Gastrocnemius medialis (tissue), 4 donors: ENCODE results near the gene TFIP11.

Source experiments
- POLR2A ChIP-seq, 2 donors: fragments of 450-650 bp; IDR thresholded peaks; one replicate each; pipeline ENCODE4 v1.6.1; 2017; ENCODE audit warnings: antibody characterized with exemption in 2 of 2, mild to moderate bottlenecking in 2 of 2, moderate library complexity in 2 of 2
- TF ChIP-seq, protein P1 (sequence below), 5 experiments: fragments of 450-650 bp in 3 of 5; fragments of 200-600 bp in 2 of 5; sonication (generic) in 2 of 5; IDR thresholded peaks in 4 of 5; conservative IDR thresholded peaks in 1 of 5; 1 replicate in 4 of 5; 2 replicates in 1 of 5; pipeline ENCODE4 v1.5.1; 2016 to 2019; ENCODE audit warnings: antibody characterized with exemption in 5 of 5, mild to moderate bottlenecking in 3 of 5, moderate library complexity in 3 of 5

DNA sequence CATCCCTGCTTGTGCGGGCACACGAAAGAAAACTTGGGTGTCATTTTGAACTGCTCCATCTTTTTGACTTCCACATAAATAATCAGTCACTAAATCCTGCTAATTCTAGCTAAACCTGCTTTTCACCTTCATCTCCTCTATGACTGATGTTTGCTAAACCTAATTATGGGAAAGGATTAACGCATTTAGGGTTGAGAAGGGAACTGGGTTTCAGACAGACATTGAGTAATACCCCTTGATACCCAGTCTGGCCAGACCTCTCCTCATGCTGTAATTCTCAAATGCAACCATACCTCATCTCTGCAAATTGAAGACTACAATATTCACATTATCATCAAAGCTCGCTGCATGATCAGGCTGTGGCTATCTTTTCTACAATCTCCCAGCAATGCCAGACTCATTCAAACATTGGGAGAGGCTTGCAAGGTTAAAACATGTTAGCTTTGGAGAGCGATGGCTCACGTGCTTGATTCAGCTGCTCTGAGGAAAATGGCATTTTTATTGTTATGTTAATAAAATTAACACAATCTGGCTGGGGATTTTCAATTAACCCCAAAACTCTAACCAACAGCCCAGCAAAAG lies 31.1 kb downstream of the TFIP11 start:
- TF ChIP-seq, protein P1, sequence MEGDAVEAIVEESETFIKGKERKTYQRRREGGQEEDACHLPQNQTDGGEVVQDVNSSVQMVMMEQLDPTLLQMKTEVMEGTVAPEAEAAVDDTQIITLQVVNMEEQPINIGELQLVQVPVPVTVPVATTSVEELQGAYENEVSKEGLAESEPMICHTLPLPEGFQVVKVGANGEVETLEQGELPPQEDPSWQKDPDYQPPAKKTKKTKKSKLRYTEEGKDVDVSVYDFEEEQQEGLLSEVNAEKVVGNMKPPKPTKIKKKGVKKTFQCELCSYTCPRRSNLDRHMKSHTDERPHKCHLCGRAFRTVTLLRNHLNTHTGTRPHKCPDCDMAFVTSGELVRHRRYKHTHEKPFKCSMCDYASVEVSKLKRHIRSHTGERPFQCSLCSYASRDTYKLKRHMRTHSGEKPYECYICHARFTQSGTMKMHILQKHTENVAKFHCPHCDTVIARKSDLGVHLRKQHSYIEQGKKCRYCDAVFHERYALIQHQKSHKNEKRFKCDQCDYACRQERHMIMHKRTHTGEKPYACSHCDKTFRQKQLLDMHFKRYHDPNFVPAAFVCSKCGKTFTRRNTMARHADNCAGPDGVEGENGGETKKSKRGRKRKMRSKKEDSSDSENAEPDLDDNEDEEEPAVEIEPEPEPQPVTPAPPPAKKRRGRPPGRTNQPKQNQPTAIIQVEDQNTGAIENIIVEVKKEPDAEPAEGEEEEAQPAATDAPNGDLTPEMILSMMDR (IDR thresholded peaks at IDR 0.05 in 4 of 5, conservative IDR thresholded peaks at IDR 0.05 in 1 of 5): no peak
- no peak for TF ChIP-seq POLR2A (IDR thresholded peaks at IDR 0.05)
